GM06990 (cell line): ENCODE results near the gene ESPNL.

Experiments used
- DNase-seq: peaks from one replicate; pipeline ENCODE4 v3.0.0-alpha.2; 2011; ENCODE audit not compliant: insufficient read length; ENCODE audit errors: extremely low read depth
- H3K27me3 ChIP-seq: replicated peaks from 2 replicates; pipeline ENCODE4 v1.6.0; 2011; ENCODE audit warnings: low read length; ENCODE audit not compliant: control insufficient read depth, insufficient read depth
- H3K36me3 ChIP-seq: 2 replicates; pipeline ENCODE4 v1.5.1; 2011; ENCODE audit warnings: low read length; ENCODE audit not compliant: control insufficient read depth, insufficient read depth
- H3K4me3 ChIP-seq: replicated peaks from 2 replicates; pipeline ENCODE4 v1.5.1; 2011; ENCODE audit warnings: low read depth, mild to moderate bottlenecking, control low read depth, low read length
- CTCF ChIP-seq: IDR thresholded peaks from 2 replicates; pipeline ENCODE4 v1.5.1; 2011; ENCODE audit warnings: low read length, control low read depth, mild to moderate bottlenecking, inconsistent platforms; ENCODE audit not compliant: insufficient read depth, poor library complexity, severe bottlenecking

Gene ESPNL

GRCh38 chr2:238163481-238164198, 63.5 kb downstream of the ESPNL start:
- H3K36me3 ChIP-seq, result peaks cover 8% of the 10 kb centered on the region
- DNase-seq, result no peak
- TF ChIP-seq CTCF, result no peak
- no peak overlapping the region for H3K4me3 ChIP-seq
- H3K27me3 ChIP-seq, result no peaks in the 10 kb centered on the region

GRCh38 chr2:238164906-238165287, 64.8 kb downstream of the ESPNL start:
- peaks cover 16% of the 10 kb centered on the region for H3K36me3 ChIP-seq
- no peak for TF ChIP-seq CTCF
- H3K27me3 ChIP-seq, result no peaks in the 10 kb centered on the region
- H3K4me3 ChIP-seq, result no peak overlapping the region
- DNase-seq, result no peak

- no peak for DNase-seq
- no peaks in the 10 kb centered on the region for H3K27me3 ChIP-seq
Measured at GRCh38 chr2:238165288-238165921, 65.3 kb downstream of the ESPNL start.

GRCh38 chr2:238166391-238167343, 66.5 kb downstream of the ESPNL start:
- Histone ChIP-seq H3K36me3 (peaks cover 22% of the 10 kb centered on the region), H3K4me3 (no peak overlapping the region), H3K27me3 (no peaks in the 10 kb centered on the region)
- TF ChIP-seq CTCF, result no peak
- no peak for DNase-seq

More at GRCh38 chr2:238165288-238165921, 65.3 kb downstream of the ESPNL start:
- H3K4me3 ChIP-seq, result no peak overlapping the region
- peaks cover 19% of the 10 kb centered on the region for H3K36me3 ChIP-seq
- no peak for TF ChIP-seq CTCF

- DNase-seq, result no peak
- TF ChIP-seq CTCF, result no peak
- Histone ChIP-seq H3K4me3 (no peak overlapping the region), H3K36me3 (peaks cover 22% of the 10 kb centered on the region), H3K27me3 (no peaks in the 10 kb centered on the region)
Measured at GRCh38 chr2:238167344-238167715, 67.2 kb downstream of the ESPNL start.
